A673 (cell line): Measurements from ENCODE around the gene CTNNA2. TPM values are rescaled to one million over a fixed set of nuclear protein-coding genes. Genes with fewer than 3 reads are reported as not detected.

Experiments
- BruUV-seq: library from RNA; stranded (reverse); fragments of 400-500 nt; replicated peaks from 2 replicates; lab custom pipeline; 2021; lab: Mats Ljungman, UMichigan
- CTCF ChIA-PET: fragments of 300-600 bp; sonication (Branson Sonifier 250); formaldehyde crosslinking; loops from one replicate; lab custom pipeline; 2022; ENCODE audit warnings: antibody characterized with exemption; lab: Charles Lee
- POLR2A ChIA-PET: fragments of 300-600 bp; sonication (Branson Sonifier 250); formaldehyde crosslinking; loops from one replicate; lab custom pipeline; 2022; ENCODE audit warnings: antibody characterized with exemption; ENCODE audit not compliant: low non-redundant PET; lab: Charles Lee
- DNase-seq: peaks from one replicate; pipeline ENCODE4 v3.0.0-alpha.2; 2015; ENCODE audit warnings: low spot score
- H3K27ac ChIP-seq: fragments of 200-600 bp; sonication (generic); 2 replicates; pipeline ENCODE4 v1.5.1; 2016; ENCODE audit warnings: mixed run types, low read depth, mild to moderate bottlenecking, mixed read lengths, antibody characterized with exemption, low read length; ENCODE audit not compliant: poor library complexity, severe bottlenecking
- H3K27me3 ChIP-seq: fragments of 200-600 bp; sonication (generic); replicated peaks from 2 replicates; pipeline ENCODE4 v1.6.1; 2017; ENCODE audit warnings: mixed run types, low read depth, mild to moderate bottlenecking, mixed read lengths, antibody characterized with exemption, low read length; ENCODE audit not compliant: insufficient read depth, poor library complexity
- H3K36me3 ChIP-seq: fragments of 200-600 bp; sonication (generic); 2 replicates; pipeline ENCODE4 v1.6.1; 2016; ENCODE audit warnings: mixed run types, mild to moderate bottlenecking, mixed read lengths, antibody characterized with exemption, low read length; ENCODE audit not compliant: insufficient read depth, poor library complexity, severe bottlenecking
- H3K4me1 ChIP-seq: fragments of 200-600 bp; sonication (generic); 2 replicates; pipeline ENCODE4 v1.6.1; 2017; ENCODE audit warnings: mixed run types, mild to moderate bottlenecking, mixed read lengths, antibody characterized with exemption, low read length; ENCODE audit not compliant: insufficient read depth, poor library complexity, severe bottlenecking
- H3K4me3 ChIP-seq: fragments of 200-600 bp; sonication (generic); 2 replicates; pipeline ENCODE4 v1.5.1; 2016; ENCODE audit warnings: low read depth, mixed run types, mild to moderate bottlenecking, mixed read lengths, low read length; ENCODE audit not compliant: poor library complexity, severe bottlenecking
- H3K9me3 ChIP-seq: fragments of 200-600 bp; sonication (generic); 2 replicates; pipeline ENCODE4 v1.6.1; 2016; ENCODE audit warnings: mixed run types, low read depth, mild to moderate bottlenecking, mixed read lengths, antibody characterized with exemption, low read length; ENCODE audit not compliant: poor library complexity, severe bottlenecking
- EZH2 ChIP-seq: fragments of 200-600 bp; sonication (generic); IDR thresholded peaks from 2 replicates; pipeline ENCODE4 v1.6.1; 2017; ENCODE audit warnings: borderline replicate concordance, low read depth, mild to moderate bottlenecking, mixed read lengths, antibody characterized with exemption, low read length; ENCODE audit not compliant: poor library complexity, severe bottlenecking
- intact Hi-C: fragments of 100-400 bp; cut with micrococcal nuclease; formaldehyde crosslinking; loops from one replicate; pipeline ENCODE4 v1.10.0; 2022; ENCODE audit not compliant: unreplicated experiment
- total RNA-seq: library from RNA; stranded (reverse); gene quantifications from 2 replicates; pipeline ENCODE4 v1.2.3, GENCODE V29; 2021
- TF ChIP-seq, protein P1 (sequence below): fragments of 300-800, 200-600 bp; sonication (generic); conservative IDR thresholded peaks from 2 replicates; pipeline ENCODE4 v1.5.1; 2017; ENCODE audit warnings: low read depth, mild to moderate bottlenecking, antibody characterized with exemption, low read length, moderate library complexity, mixed read lengths

The CTNNA2 gene
- total RNA-seq, 1 experiment from 2014 or later: not detected

DNA sequence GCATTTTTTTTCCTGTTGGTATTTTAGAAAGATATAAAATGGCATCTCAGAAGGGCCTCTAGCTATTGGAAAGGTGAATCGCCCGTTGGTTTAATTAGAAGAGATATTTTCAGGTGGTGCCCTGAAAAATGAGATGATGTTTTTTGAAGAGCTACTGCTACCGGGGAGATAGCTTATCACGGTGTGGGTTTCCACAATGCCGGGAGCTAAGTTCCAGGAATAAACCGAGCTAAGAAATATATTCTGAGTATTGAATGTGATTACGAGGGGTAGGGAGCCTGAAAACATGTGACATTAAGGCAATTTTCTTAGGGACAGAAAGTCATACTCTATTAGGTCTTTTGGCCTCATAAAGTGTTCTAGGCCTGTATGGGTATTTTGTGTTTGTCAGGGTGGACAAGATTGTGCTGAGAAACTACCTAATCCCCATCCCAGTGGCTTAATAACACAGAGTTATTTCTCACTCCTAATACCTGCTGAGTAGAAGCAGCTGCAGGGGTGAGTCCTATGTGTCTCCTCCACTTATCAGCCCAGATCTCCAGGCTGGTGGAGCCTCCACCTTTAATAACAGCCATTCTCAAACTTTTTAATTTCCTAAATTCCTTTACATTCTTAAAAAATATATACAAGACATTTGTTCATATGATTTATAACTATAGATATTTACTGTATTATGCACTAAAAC, 641.5 kb downstream of the CTNNA2 start:
- H3K27me3 ChIP-seq: no peaks in the 10 kb centered on the region
- H3K9me3 ChIP-seq: no peaks in the 10 kb centered on the region
- TF ChIP-seq, protein P1, sequence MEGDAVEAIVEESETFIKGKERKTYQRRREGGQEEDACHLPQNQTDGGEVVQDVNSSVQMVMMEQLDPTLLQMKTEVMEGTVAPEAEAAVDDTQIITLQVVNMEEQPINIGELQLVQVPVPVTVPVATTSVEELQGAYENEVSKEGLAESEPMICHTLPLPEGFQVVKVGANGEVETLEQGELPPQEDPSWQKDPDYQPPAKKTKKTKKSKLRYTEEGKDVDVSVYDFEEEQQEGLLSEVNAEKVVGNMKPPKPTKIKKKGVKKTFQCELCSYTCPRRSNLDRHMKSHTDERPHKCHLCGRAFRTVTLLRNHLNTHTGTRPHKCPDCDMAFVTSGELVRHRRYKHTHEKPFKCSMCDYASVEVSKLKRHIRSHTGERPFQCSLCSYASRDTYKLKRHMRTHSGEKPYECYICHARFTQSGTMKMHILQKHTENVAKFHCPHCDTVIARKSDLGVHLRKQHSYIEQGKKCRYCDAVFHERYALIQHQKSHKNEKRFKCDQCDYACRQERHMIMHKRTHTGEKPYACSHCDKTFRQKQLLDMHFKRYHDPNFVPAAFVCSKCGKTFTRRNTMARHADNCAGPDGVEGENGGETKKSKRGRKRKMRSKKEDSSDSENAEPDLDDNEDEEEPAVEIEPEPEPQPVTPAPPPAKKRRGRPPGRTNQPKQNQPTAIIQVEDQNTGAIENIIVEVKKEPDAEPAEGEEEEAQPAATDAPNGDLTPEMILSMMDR: no peak
- no peak for TF ChIP-seq EZH2
- BruUV-seq: no TSS peak
- no peaks in the 10 kb centered on the region for H3K36me3 ChIP-seq
- ChIA-PET POLR2A (interaction anchor here (0.7 kb wide), 1 partner anchor 488 kb away, joined by 3 read pairs; no protein-coding TSS in a partner anchor), CTCF (no interaction called here)
- intact Hi-C loops: no loop called here
- no peak overlapping the region for H3K4me3 ChIP-seq
- no peak overlapping the region for H3K27ac ChIP-seq
- H3K4me1 ChIP-seq: no peaks in the 10 kb centered on the region
- no peak for DNase-seq

DNA sequence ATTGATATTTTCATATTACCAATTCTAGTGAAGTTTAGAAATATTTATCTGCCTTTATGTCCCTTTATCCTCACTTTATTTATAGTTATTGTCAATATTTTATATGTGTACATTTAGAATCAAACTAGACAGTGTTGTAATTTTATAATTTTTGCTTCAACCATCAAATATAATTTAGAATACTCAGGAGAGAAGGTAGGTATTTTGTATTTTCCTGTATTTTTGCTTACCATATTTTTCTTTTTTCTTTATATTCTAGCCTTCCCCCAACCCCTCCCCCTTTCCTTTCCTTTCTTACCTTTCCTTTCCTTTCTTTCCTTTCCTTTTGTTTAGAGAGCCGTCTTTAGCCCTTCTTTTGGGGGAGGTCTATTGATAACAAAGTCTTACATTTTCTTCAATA, 651.5 kb downstream of the CTNNA2 start:
- Histone ChIP-seq H3K4me1 (no peaks in the 10 kb centered on the region), H3K9me3 (no peaks in the 10 kb centered on the region), H3K27ac (no peak overlapping the region), H3K27me3 (no peaks in the 10 kb centered on the region), H3K4me3 (no peak overlapping the region), H3K36me3 (no peaks in the 10 kb centered on the region)
- DNase-seq: no peak
- intact Hi-C loops: no loop called here
- TF ChIP-seq, protein P1: no peak
- TF ChIP-seq EZH2: no peak
- CTCF ChIA-PET: no interaction called here
- POLR2A ChIA-PET: no interaction called here
- no TSS peak for BruUV-seq

DNA sequence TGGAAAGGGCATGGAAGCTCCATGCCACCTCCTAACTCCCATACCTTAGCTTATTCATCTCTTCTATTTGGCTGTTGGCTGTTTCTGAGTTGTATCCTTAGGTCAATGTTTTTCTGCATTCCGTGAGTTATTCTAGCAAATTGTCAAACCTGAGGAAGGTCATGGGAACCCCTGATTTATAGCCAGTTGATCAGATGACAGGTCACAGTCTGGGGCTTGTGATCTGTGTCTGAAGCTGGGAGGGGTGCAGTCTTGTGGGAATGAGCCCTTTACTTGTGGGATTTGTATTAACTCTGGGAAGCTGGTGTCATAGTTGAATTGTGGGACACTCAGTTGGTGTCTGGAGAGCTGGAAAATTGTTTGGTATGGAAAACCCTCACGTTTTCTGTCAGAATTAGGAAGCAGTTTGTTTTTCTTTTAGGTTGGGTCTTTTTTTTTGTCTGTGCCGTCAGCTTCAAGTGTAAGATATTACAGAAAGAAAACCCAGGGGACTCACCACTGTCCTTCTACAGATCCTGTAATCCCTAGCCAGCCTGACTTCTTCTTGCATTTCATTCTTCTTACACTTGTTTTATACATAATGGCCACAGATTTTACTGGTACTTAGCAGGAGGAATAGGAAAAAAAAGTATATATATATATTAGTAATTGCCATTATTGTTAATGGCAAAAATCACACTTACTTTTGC, 653.8 kb downstream of the CTNNA2 start:
- POLR2A ChIA-PET: no interaction called here
- TF ChIP-seq, protein P1: no peak
- TF ChIP-seq EZH2: no peak
- intact Hi-C loops: no loop called here
- no peaks in the 10 kb centered on the region for H3K36me3 ChIP-seq
- H3K27ac ChIP-seq: no peak overlapping the region
- H3K4me1 ChIP-seq: no peaks in the 10 kb centered on the region
- CTCF ChIA-PET: no interaction called here
- H3K4me3 ChIP-seq: no peak overlapping the region
- no peak for DNase-seq
- no TSS peak for BruUV-seq
- no peaks in the 10 kb centered on the region for H3K9me3 ChIP-seq
- H3K27me3 ChIP-seq: no peaks in the 10 kb centered on the region
